SH-SY5Y (cell line): Measurements from ENCODE around the gene KCNK17.

Source experiments
- GATA2 ChIP-seq: IDR thresholded peaks from 2 replicates; pipeline ENCODE4 v1.6.1; 2011; ENCODE audit warnings: mild to moderate bottlenecking, low read depth, low read length
- GATA3 ChIP-seq: IDR thresholded peaks from 2 replicates; pipeline ENCODE4 v1.6.1; 2011; ENCODE audit warnings: low read depth, mild to moderate bottlenecking, low read length, moderate library complexity

- TF ChIP-seq GATA2 (no peak), GATA3 (no peak)
Measured at GRCh38 chr6:39350723-39351505, 36.7 kb upstream of the KCNK17 start.
